Measurements from ENCODE around the gene CD47.

DNA sequence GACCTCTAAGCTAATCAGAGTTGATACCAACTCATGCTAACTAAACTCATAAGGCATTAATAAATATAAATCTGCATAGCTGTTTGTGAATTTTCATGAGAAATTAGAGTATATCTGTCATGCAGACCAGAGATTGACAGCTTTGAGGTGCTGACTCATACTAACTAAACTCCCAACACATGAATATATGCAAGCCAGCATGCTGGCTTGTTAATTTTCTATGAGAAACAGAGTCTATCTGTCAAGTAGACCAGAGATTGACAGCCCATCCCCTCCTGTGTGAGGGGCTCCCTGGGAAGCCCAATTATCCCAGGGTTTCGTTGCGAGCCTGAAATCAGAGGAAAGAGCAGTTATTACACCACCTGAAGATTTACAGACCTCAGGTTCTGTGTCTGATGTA, 69.3 kb downstream of the CD47 start:
- TF ChIP-seq CTCF (IDR thresholded peaks at IDR 0.05) (no peak), POLR2AphosphoS5 (IDR thresholded peaks at IDR 0.05; ENCODE audit: low read depth, low read length) (no peak)

Measured in Panc1 (cell line).